NCI-H82 (cell line): ENCODE data around the gene ANKRD39.

Source experiments
- DNase-seq: peaks from one replicate; lab custom pipeline; 2025; lab: John Stamatoyannopoulos, UW

The ANKRD39 gene

DNA sequence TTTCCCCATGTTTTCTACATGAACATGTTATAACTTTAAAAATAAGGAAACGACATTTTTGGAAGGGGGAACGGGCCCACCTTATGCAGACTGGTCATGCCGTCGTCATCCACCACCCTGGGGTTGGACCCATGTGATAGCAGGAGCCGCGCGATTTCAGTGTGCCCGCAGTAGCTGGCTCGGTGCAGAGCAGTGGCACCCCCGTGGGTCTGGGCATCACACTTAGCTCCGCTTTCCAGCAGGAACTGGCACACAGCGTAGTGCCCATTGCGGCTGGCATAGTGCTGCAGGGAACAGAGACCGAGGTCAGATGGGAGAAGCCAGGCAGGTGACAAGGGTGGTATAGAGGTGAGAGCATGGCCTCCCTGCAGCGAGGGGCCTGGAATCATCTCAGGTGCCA, 4.5 kb downstream of the ANKRD39 start:
- no peak for DNase-seq

- DNase-seq = no peak
Observed at GRCh38 chr2:96852667-96853066, 5.1 kb downstream of the ANKRD39 start.

- DNase-seq = no peak
Observed at GRCh38 chr2:96848264-96848663, 9.6 kb downstream of the ANKRD39 start.

GRCh38 chr2:96847586-96847985, 10.2 kb downstream of the ANKRD39 start:
- DNase-seq = no peak

DNA sequence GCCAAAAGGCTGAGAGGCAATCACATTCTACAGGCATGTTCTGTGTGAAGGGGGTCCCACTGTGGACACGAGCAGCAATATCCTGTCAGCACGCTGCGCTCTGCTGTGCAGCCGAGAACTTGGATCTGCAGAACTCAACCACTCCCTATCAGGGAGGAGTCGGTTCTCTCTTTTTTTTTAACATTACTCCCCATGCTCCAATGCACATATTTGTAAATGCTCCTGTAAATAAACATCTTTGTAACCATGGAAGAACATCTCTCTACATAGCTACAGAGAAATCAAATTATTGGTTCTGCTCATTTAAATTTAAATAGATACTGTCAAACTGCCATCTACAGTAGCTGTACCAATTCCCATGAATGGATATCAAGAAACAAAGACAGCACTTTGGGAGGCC, 11.0 kb downstream of the ANKRD39 start:
- DNase-seq = no peak

DNA sequence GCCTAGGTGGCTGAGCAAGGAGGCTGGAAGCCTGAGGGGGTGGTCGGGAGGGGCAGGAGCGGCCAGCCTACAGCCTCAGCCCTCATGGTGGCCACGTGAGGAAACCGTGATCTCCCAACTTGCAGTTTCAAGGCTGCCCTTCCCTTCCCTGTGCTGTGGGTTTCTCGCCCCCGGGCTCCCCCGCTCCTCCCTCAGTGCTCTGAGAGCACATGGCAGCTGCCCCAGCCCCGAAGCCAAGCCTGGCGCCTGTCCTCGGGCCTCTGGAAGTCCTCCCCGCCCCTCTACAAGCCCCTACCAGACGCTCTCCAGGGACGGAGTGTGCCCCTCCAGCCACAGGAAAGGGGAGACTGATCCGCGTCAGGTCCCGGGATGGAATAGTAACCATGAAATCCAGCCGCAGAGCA, 13.4 kb downstream of the ANKRD39 start:
- no peak for DNase-seq

DNA sequence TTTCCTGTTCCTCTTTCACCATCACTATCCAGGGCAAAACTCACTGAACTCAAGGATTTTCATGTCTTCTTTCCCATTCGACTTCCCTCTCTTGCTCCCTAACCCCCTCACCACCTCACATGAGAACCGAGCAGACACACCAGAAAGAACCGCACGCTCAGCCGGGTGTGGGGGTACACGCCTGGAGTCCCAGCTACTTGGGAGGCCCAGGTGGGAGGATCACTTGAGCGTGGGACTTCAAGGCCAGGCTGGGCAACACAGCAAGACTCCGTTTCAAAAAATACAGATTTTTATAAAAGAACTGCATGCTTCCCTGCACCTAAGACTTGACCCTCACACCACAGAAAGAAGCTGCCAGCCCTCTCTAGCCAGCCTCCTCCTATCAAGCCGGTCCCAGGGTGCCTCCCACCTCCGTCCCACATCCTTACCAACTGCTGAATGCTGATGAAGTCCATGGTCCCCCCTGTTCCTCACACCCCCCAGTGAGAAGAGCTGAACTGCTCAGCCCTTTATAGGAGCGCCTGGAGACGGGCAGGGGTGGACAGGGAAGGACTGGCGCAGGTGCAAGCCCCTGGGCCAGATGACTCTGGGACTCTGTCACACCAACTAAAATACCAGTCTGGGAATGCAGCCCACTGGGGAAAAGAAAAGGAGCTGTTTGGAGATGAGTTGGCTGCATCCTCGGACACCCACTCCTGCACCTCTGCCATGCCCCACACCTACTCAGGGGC, 14.1 kb downstream of the ANKRD39 start, which contains the start of gene ANKRD23:
Gene ANKRD23 (minus strand): TSS at position 484 of the 731 bp plus-strand sequence. CDS start 29 bp downstream, at position 455.
- no peak for DNase-seq

DNA sequence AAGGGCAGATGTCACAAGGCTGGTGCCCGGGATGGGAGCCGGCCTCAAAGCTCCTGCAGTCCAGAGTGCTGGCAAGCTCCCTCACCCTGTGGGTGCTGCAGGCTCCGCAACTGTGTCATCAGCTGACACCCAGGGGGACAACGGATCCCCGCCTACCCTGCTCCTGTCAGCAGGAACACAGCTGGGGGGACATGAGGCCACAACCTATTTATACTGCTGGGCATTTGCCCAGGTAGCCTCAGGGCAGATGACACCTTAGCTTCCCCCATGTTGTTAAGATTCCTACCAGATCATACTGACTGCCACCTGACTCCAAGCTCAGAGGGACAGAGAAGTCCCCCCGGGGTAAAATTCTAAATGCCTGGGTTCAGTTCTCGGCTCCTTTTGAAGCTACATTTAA, 15.2 kb downstream of the ANKRD39 start:
- no peak for DNase-seq

DNA sequence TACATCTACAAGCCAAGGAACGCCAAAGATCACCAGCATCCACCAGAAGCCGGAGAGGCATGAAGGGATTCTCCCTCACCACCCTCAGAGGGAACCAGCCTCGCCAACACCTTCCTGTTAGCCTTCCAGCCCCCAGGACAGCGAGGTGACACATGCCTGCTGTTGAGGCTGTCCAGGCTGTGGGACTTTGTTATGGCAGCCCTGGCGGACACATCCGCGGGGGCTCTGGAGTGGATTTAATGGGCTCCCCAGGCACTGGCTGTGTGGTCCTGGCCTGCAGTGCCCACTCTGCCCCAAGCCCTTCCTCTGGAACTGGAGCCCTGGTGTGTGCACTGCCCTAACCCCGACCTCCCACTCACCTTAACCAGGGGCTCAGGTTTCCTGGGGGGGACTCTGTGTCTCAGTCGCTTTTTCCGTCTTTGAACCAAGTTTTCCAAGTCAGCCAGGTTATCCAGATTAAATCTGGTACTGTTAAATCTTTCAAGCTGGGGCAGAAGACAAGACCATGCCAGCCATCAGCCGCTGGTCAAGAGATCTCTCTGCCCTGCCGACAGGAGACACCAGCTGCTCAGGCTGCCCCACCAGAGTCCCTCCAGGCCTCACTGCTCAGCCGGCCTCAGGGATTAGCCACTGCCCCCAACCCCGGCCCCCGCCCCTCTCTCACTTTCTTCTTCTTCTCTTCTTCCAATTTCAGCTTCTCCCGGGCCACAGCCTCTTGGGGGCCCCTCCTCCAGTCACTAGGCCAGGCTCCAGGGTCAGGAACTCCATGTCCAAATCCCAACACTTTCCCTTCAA, 15.9 kb downstream of the ANKRD39 start:
- no peak for DNase-seq

DNA sequence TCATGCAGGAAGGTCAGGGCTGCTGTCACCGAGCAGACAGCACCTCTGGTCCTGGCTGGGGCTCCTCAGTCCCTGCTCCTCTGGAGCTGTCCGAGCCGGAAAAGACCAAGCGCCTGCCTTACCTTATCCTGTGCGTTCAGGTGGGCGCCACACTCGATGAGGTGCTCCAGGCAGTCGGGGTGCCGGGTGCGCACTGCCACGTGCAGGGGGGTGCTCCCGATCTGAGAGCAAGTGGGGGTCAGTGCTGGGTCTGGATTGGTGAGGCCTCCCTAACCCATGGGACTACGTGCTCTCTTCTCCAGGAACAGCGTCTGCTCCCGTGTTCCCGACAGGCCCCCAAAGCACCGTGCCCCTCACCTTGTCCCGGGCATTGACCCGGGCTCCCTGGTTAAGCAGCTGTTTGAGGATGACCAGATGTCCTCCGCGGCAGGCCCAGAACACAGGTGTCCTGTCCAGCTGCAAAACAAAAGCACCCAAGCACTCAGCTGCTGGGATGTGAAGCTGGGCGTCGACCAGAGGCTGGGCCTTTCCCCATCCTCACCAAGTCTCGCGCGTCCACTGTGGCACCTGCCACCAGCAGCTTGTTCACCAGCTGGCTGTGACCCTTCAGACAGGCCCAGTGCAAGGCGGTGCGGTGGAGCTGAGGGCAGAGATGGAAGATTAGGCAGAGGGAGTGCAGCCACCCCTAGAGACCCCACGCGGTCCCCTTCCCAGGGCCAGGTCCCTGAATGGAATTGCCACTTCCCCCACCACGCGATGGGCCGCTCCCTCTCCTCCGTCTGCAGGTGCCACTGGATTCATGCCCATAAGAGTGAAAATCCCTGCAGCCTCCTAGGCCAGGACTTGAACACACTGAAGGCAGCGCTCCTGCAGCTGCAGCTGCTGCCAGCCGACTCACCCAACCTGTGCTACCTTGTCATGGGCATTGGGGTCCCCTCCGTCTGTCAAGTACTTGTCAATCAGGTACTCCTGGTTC, 17.7 kb downstream of the ANKRD39 start:
- DNase-seq = no peak

DNA sequence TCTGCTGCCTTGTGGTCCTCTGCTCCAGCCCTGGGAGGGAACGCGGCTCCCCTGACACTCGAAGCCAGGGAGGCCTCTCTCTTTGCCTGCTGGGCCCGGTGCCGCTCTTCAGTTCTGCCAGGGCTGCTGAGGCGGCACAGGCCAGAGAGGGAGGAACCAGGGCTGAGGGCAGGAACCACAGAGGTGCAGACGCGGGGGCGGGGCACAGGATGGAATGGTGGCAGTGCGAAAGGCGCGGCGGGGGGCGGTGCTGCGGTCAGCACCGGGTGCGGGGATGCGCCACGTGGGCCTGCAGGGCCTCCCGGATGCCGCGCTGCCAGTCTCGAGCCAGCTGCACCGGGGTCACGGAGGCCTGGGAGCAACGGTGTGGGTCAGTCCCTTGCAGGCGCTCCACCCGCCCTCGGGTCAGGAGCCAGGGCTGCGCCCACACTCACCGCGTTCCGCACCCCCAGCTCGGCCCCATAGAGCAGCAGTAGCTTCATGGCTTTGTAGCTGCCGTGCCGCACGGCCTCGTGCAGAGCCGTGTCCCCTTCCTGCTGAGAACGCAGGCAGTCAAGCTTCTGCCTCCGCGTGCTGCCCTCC, 18.4 kb downstream of the ANKRD39 start:
- DNase-seq = no peak

GRCh38 chr2:96838345-96839292, 19.2 kb downstream of the ANKRD39 start:
- DNase-seq = no peak

DNA sequence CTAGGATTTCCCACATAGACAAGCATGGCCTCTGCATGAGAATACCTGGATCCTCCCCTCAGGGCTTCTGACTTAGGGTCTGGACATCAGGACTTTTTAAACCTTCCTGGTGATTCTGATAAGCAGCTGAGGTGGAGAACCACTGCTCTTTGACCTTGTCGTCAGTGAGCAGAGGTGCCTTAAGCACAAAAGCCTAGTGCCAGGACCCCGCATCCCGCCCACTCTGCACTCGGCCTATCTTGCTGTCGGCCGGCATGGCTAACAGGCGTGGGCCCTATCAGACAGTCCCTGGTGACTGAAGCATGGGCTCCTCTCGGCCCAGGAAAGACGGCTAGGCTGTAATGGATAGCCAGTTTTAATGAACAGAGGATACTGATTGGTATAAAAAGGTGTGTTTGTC, 20.2 kb downstream of the ANKRD39 start:
- no peak for DNase-seq

GRCh38 chr2:96835830-96836229, 22.0 kb downstream of the ANKRD39 start:
- DNase-seq = no peak

DNA sequence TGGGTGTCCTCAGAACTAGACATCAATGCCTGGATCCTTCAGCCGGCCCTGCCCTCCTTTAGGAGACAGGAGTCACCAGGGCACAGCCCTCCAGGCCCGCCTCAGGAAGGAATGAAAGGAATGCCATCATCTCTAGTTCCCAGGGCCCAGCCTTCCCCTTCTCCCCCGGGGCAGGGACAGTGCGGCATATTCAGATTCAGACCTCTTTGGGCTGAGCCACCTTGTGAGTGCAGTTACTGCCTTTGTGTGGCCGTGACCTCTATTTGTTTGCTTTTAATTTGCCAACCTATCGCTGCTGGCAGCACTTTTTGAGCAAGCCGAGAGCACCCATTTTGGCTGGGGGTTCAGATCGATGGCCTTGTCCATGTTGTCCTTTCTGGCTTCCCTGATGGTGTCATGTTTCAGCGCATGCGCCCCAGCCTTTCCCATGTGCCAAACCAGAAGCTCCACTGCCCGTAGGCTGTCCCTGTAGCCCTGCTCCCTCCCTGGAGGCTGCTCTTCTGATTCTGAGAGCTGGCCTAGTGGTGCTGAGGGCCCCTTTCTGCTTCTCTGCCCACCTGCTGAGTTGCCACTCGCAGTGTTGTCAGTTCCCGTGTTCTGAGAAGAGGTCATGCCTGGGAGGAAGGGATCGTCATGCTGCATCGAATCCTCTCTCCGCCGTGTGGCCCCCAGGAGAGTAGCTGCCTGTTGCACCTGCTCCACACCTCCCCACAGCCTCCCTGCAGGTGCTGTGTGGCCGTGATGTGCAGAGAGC, 24.9 kb downstream of the ANKRD39 start:
- no peak for DNase-seq

DNA sequence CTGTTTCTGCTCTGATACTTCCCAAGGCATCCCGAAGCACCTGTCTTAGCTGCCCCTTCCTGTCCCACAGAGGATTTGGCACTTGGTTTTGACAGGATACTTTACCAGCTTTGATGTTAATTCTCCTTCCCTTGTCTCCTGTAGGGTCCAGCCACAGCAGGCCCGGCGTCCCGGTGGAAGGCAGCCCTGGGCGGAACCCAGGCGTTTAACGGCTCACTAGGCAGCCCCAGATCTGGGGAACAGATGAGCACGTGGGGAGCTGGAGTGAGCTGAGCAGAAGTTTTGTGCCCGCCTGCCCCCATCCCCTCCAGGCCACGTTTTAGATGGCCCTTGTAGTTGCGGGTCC, 25.4 kb downstream of the ANKRD39 start:
- DNase-seq = no peak

- no peak for DNase-seq
Observed at GRCh38 chr2:96831679-96832078, 26.1 kb downstream of the ANKRD39 start.

DNA sequence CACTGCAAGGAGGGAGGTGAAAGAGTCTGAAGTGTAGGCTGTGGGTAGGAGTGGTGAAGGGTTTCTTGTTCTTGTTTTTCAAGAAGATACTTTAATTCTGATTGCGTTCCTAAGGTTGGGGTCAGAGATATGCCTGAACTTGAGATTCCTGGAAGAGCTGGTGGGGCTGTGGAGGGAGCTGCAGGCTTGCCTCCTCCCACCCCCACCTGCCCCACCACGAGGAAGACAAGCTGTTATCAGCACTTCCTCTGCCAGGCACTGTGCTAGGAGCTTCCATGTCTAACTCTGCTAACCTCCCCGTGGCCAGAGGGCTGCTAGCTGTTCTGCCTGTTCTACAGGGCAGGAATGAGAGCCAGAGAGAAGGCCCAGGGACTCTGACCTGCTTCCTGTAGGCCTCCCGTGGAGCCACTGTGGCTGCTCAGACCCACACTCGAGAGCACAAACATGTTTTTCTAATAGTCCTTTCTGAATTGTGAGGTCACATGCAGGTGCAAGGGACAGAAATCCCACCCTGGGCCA, 27.7 kb downstream of the ANKRD39 start:
- DNase-seq = no peak

DNA sequence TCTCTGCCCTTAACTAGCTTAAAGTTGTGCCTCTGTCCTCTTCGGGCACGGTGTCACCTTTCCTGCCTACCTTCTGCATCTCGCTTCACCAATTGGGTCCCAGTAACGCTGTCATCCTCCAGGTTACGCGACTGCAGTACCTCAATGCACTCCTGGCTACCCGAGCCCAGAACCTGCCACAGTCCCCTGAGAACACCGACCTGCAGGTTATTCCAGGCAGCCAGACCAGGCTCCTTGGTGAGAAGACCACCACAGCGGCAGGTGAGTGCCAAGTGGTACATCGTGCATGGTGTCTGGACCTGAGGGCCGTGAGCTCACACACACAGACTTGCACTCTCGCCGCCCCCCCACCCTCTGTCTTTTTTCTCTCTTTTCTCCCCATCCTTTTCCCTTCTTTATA, 28.9 kb downstream of the ANKRD39 start:
- DNase-seq = no peak

- DNase-seq = no peak
Observed at GRCh38 chr2:96828436-96828835, 29.4 kb downstream of the ANKRD39 start.
